ENCODE data around the gene AKT3.

- TF ChIP-seq CTCF (IDR thresholded peaks at IDR 0.05): no peak
- no peak for TF ChIP-seq POLR2A (IDR thresholded peaks at IDR 0.05)
Observed at GRCh38 chr1:243496187-243496646, 353.8 kb downstream of the AKT3 start.

All from vagina (tissue), 2 donors.